GM13976 (cell line): ENCODE data around the gene MRPL27.

Experiments
- DNase-seq: peaks from one replicate; pipeline ENCODE4 v3.0.0; 2012; ENCODE audit warnings: low spot score
- in situ Hi-C: fragments of 300-500 bp; cut with MboI; formaldehyde crosslinking; loops from one replicate; pipeline ENCODE4 v1.12.0; 2022; ENCODE audit warnings: low sequenced_read_pairs, mixed read lengths, inconsistent platforms; ENCODE audit not compliant: unreplicated experiment
- TF ChIP-seq, protein P1 (sequence below): IDR thresholded peaks from 2 replicates; pipeline ENCODE4 v1.5.1; 2012; ENCODE audit warnings: borderline replicate concordance, mild to moderate bottlenecking; ENCODE audit not compliant: insufficient read depth; ENCODE audit errors: extremely low read depth, missing control alignments, control extremely low read depth

Gene MRPL27

GRCh38 chr17:50396261-50397110 lies 23.5 kb upstream of the MRPL27 start:
- in situ Hi-C loops, result no loop called here
- TF ChIP-seq, protein P1, sequence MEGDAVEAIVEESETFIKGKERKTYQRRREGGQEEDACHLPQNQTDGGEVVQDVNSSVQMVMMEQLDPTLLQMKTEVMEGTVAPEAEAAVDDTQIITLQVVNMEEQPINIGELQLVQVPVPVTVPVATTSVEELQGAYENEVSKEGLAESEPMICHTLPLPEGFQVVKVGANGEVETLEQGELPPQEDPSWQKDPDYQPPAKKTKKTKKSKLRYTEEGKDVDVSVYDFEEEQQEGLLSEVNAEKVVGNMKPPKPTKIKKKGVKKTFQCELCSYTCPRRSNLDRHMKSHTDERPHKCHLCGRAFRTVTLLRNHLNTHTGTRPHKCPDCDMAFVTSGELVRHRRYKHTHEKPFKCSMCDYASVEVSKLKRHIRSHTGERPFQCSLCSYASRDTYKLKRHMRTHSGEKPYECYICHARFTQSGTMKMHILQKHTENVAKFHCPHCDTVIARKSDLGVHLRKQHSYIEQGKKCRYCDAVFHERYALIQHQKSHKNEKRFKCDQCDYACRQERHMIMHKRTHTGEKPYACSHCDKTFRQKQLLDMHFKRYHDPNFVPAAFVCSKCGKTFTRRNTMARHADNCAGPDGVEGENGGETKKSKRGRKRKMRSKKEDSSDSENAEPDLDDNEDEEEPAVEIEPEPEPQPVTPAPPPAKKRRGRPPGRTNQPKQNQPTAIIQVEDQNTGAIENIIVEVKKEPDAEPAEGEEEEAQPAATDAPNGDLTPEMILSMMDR, result no peak
- no peak for DNase-seq

DNA sequence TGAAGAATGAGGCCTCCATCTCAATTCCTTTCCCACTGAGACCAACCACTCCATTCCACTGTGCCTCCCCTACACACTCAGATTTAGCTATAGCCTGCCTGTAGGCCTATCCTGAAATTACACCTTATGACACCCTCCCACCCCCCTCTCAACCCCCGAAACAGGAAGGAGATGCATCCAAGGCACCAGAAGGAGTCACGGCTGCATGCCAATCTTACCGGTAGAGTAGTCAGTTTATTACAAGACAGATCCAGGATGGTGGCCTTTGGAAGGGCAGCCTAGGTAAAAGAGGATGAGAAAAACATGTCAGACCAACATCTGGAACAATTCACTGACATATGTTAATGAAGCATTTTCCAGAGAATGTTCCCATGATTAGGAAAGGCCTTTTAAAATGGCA lies 21.7 kb upstream of the MRPL27 start:
- DNase-seq, result no peak
- TF ChIP-seq, protein P1, result no peak
- in situ Hi-C loops, result no loop called here

DNA sequence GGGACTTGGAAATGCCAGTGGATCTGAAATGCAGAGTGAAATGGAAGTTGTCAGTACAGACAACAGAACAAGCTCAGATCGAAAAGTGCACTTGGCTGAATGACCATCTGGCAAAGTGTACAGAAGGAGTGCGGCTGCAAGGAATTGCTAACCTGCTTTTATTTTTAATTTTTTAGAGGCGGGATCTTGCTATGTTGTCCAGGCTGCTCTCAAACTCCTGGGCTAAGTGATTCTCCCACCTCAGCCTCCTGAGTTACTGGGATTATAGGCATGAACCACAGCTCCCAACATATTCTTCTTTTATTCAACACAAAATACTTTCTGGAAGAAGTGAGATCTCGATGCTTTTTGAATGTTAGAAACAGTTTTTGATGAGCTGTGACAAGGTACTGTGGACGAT lies 20.7 kb upstream of the MRPL27 start:
- TF ChIP-seq, protein P1, result no peak
- in situ Hi-C loops, result no loop called here
- no peak for DNase-seq

- TF ChIP-seq, protein P1, result no peak
- in situ Hi-C loops, result no loop called here
- no peak for DNase-seq
Measured at GRCh38 chr17:50392621-50393020, 19.6 kb upstream of the MRPL27 start.

- DNase-seq, result no peak
- TF ChIP-seq, protein P1, result no peak
- in situ Hi-C loops, result no loop called here
Measured at GRCh38 chr17:50389534-50389933, 16.6 kb upstream of the MRPL27 start.

DNA sequence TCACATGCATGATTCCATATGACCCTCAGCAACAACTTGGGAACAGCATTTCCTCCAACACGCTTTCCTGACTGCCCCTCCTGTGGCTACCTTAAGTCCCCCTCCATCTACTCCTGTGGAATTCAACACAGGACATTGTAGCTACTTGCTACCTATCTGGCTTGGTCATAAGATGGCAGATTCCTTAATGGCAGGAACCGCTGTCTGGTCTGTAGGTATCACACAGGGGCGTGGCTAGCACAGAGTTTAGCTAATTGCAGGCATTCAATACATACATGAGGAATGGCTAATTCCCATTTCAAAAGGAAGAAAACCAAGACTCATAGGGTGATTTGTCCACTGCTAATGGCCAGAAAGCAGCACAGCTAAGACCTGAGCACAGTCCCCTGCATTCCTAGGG lies 15.7 kb upstream of the MRPL27 start:
- TF ChIP-seq, protein P1, result no peak
- in situ Hi-C loops, result no loop called here
- DNase-seq, result no peak

- TF ChIP-seq, protein P1, result no peak
- no peak for DNase-seq
Measured at GRCh38 chr17:50386510-50386909, 13.5 kb upstream of the MRPL27 start.

More at GRCh38 chr17:50386510-50386909, 13.5 kb upstream of the MRPL27 start:
- in situ Hi-C loops, result no loop called here
